Lung (tissue), 12 donors: ENCODE measurements around the gene TANGO6. TPM values are rescaled to one million over a fixed set of nuclear protein-coding genes. Genes with fewer than 3 reads are reported as not detected.

Experiments
- ATAC-seq: fragments of 200-7000 bp; cut with Tn5 transposase; one replicate; pipeline ENCODE4 v1.9.1; 2020; ENCODE audit warnings: moderate number of reproducible peaks; ENCODE audit not compliant: insufficient read depth, low FRiP score
- DNase-seq, 3 donors: peaks; one replicate each; pipeline ENCODE4 v3.0.0-alpha.2; 2013 to 2017
- H3K27ac ChIP-seq, 2 donors: one replicate each; pipeline ENCODE4 v1.5.1; 2013; ENCODE audit warnings: mild to moderate bottlenecking in 2 of 2, moderate library complexity in 2 of 2, control low read depth in 1 of 2, inconsistent platforms in 1 of 2, low read depth in 1 of 2, low read length in 1 of 2
- H3K27me3 ChIP-seq, 3 donors: one replicate each; pipeline ENCODE4 v1.5.1; 2013; ENCODE audit warnings: low read length in 2 of 3; ENCODE audit not compliant: control insufficient read depth in 3 of 3, insufficient read depth in 3 of 3
- H3K36me3 ChIP-seq, 4 donors: one replicate each; pipeline ENCODE4 v1.5.1; 2013; ENCODE audit warnings: low read length in 4 of 4, mild to moderate bottlenecking in 1 of 4, moderate library complexity in 1 of 4; ENCODE audit not compliant: control insufficient read depth in 4 of 4, insufficient read depth in 4 of 4
- H3K4me1 ChIP-seq, 5 donors: one replicate each; pipeline ENCODE4 v1.5.1; 2013; ENCODE audit warnings: low read length in 5 of 5, mild to moderate bottlenecking in 2 of 5, moderate library complexity in 1 of 5; ENCODE audit not compliant: control insufficient read depth in 5 of 5, insufficient read depth in 5 of 5
- H3K4me3 ChIP-seq: one replicate; pipeline ENCODE4 v1.5.1; 2013; ENCODE audit warnings: mild to moderate bottlenecking, control low read depth, moderate library complexity
- H3K9ac ChIP-seq, 2 donors: one replicate each; pipeline ENCODE4 v1.5.1; 2013; ENCODE audit warnings: low read length in 2 of 2, control low read depth in 1 of 2; ENCODE audit not compliant: insufficient read depth in 1 of 2
- H3K9me3 ChIP-seq, 4 donors: one replicate each; pipeline ENCODE4 v1.5.1; 2013; ENCODE audit warnings: low read length in 3 of 4, mild to moderate bottlenecking in 1 of 4, moderate library complexity in 1 of 4; ENCODE audit not compliant: control insufficient read depth in 4 of 4, insufficient read depth in 3 of 4
- WGBS, 2 donors: extraction: QIAGEN DNeasy Blood & Tissue Kit; methylation state at CpG; one replicate each; pipeline ENCODE4 v1.1.7; 2013; 5-methylcytosine and 5-hydroxymethylcytosine counted together
- polyA plus RNA-seq, 2 donors: library from polyadenylated mRNA; stranded (reverse); fragments of 200-250 nt; gene quantifications; one replicate each; pipeline ENCODE4 v1.2.1, GENCODE V29; 2013
- total RNA-seq, 2 donors: library from RNA; depleted of rRNA in 1 of 2; stranded (reverse); fragments of >200 nt in 1 of 2; gene quantifications; one replicate each; pipeline ENCODE4 v1.2.1, GENCODE V29; 2014 to 2021
- TF ChIP-seq, protein P1 (sequence below): IDR thresholded peaks from 2 replicates; pipeline ENCODE4 v1.5.1; 2012; ENCODE audit warnings: mild to moderate bottlenecking; ENCODE audit errors: control extremely low read depth, extremely low read depth
- donor health status: control.
- donor health status: control.
- donor health status: Bipolar disorder and iron deficiency.
- donor health status: healthy.
- donor health status: DM: yes; HTN: yes; CAD: no.

The TANGO6 gene
- total and polyA plus RNA-seq, 4 donors = 2.3 to 19.3 (median 11.9) TPM

GRCh38 chr16:69072640-69072974, 229.3 kb downstream of the TANGO6 start:
- H3K9me3 ChIP-seq = no peaks in the 10 kb centered on the region
- ATAC-seq (no peak), DNase-seq (no peak)
- H3K9ac ChIP-seq = peak overlapping the region in 1 of 2 donors; percentile 11
- H3K27me3 ChIP-seq = no peaks in the 10 kb centered on the region
- H3K4me3 ChIP-seq = no peak overlapping the region
- TF ChIP-seq, protein P1, sequence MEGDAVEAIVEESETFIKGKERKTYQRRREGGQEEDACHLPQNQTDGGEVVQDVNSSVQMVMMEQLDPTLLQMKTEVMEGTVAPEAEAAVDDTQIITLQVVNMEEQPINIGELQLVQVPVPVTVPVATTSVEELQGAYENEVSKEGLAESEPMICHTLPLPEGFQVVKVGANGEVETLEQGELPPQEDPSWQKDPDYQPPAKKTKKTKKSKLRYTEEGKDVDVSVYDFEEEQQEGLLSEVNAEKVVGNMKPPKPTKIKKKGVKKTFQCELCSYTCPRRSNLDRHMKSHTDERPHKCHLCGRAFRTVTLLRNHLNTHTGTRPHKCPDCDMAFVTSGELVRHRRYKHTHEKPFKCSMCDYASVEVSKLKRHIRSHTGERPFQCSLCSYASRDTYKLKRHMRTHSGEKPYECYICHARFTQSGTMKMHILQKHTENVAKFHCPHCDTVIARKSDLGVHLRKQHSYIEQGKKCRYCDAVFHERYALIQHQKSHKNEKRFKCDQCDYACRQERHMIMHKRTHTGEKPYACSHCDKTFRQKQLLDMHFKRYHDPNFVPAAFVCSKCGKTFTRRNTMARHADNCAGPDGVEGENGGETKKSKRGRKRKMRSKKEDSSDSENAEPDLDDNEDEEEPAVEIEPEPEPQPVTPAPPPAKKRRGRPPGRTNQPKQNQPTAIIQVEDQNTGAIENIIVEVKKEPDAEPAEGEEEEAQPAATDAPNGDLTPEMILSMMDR = no peak
- 67 to 79% methylated on average over 2 of the region's 2 CpGs for WGBS, 2 donors
- H3K36me3 ChIP-seq = no peaks in the 10 kb centered on the region
- H3K27ac ChIP-seq = peak overlapping the region in 1 of 2 donors; percentile 89
- peaks cover 0 to 13% (median 7%) of the 10 kb centered on the region in 5 donors for H3K4me1 ChIP-seq

DNA sequence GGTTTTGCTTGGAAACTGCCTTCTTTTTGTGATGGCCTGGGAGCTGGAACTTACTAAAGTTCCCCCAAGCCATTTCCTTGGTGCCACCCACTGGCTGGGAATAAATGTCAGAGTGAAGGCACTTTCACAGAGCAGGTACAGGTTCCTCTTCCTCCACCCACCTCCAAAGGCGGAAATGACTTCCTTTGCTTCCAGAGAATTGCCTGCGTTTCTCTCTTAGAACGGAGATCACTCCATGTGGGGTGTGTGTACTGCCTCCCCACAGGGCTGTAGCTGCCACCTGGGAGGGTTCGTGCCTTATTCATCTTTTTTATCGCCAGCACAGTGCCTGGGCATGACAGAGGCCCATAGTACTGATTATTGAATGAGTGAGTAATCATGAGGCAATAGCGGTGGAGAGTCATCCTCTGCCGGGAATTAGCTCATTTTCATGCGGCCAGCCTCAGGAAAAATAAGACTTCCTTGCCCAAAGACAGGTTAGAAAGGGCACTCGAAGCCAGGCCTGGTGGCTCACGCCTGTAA, 229.9 kb downstream of the TANGO6 start:
- DNase-seq (no peak), ATAC-seq (peak; percentile 42)
- Histone ChIP-seq H3K27ac (peak overlapping the region in 1 of 2 donors; percentile 70), H3K9me3 (no peaks in the 10 kb centered on the region), H3K36me3 (no peaks in the 10 kb centered on the region), H3K4me3 (no peak overlapping the region), H3K4me1 (peaks cover 0 to 13% (median 9%) of the 10 kb centered on the region in 5 donors), H3K27me3 (no peaks in the 10 kb centered on the region), H3K9ac (no peak overlapping the region)
- TF ChIP-seq, protein P1 = no peak
- 72 to 92% methylated on average over 10 of the region's 10 CpGs for WGBS, 2 donors

GRCh38 chr16:69077251-69077650, 233.9 kb downstream of the TANGO6 start:
- TF ChIP-seq, protein P1 = no peak

GRCh38 chr16:69078073-69078472, 234.7 kb downstream of the TANGO6 start:
- Histone ChIP-seq H3K9ac (no peak overlapping the region), H3K4me1 (peaks cover 0 to 4% (median 3%) of the 10 kb centered on the region in 5 donors), H3K27ac (no peak overlapping the region), H3K27me3 (no peaks in the 10 kb centered on the region), H3K36me3 (peaks cover 0 to 3% (median 0%) of the 10 kb centered on the region in 4 donors), H3K4me3 (no peak overlapping the region), H3K9me3 (no peaks in the 10 kb centered on the region)
- no peak for DNase-seq
- TF ChIP-seq, protein P1 = no peak
- no peak for ATAC-seq
- 91% methylated on average over 7 of the region's 7 CpGs for whole genome bisulfite sequencing, 2 donors

More at GRCh38 chr16:69077251-69077650, 233.9 kb downstream of the TANGO6 start:
- no peak overlapping the region for H3K9ac ChIP-seq
- peak in 1 of 3 donors; percentile 32 for DNase-seq
- no peak overlapping the region for H3K27ac ChIP-seq
- no peak for ATAC-seq
- no peaks in the 10 kb centered on the region for H3K9me3 ChIP-seq
- 81 to 87% methylated on average over 4 of the region's 4 CpGs for WGBS, 2 donors
- no peaks in the 10 kb centered on the region for H3K27me3 ChIP-seq
- no peak overlapping the region for H3K4me3 ChIP-seq
- peaks cover 0 to 3% (median 0%) of the 10 kb centered on the region in 4 donors for H3K36me3 ChIP-seq
- H3K4me1 ChIP-seq = peaks cover 0 to 12% (median 6%) of the 10 kb centered on the region in 5 donors
